Sigmoid colon (tissue), 4 donors: Measurements from ENCODE around the gene NCOR2.

Experiments used
- EP300 ChIP-seq, 4 donors: sonication (generic); formaldehyde crosslinking; IDR thresholded peaks; one replicate each; pipeline ENCODE4 v1.6.1; 2017; ENCODE audit warnings: antibody characterized with exemption in 4 of 4
- POLR2A ChIP-seq, 2 donors: fragments of 450-650 bp; IDR thresholded peaks; one replicate each; pipeline ENCODE4 v1.6.1; 2016; ENCODE audit warnings: antibody characterized with exemption in 2 of 2, mild to moderate bottlenecking in 2 of 2, moderate library complexity in 2 of 2
- POLR2AphosphoS5 ChIP-seq, 4 donors: sonication (generic); formaldehyde crosslinking; IDR thresholded peaks; one replicate each; pipeline ENCODE4 v1.6.1; 2017; ENCODE audit warnings: antibody characterized with exemption in 4 of 4
- TF ChIP-seq, protein P1 (sequence below), 4 experiments: fragments of 450-650 bp in 3 of 4; fragments of 200-600 bp in 1 of 4; IDR thresholded peaks; one replicate each; pipeline ENCODE4 v1.5.1; 2016 to 2019; ENCODE audit warnings: antibody characterized with exemption in 4 of 4, mild to moderate bottlenecking in 3 of 4, moderate library complexity in 2 of 4

DNA sequence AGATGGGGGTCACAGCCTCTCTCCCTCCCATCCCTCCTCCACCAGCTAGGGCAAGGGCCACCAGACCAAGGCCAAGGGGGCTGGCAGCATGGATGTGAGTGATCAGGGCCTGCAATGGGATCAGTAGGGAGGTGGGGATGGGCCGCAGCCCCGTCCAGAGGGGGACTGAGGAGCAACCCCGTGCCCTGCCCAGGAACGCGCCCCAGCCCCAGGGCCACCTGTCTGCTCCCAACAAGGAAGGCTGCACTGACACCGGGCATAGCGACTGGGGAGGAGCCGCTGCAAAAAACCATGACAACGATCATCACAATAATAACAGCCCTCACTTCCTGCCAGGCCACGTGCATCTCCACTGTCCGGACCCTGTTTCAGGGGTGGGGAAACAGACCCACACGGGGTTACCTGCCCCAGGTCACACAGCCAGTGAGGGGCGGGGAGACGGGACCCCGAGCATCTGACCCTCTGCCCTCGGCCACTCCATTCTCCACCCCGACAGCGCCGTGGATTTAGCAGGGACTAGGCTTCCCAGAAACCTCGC, 24.3 kb downstream of the NCOR2 start:
- TF ChIP-seq POLR2A (IDR thresholded peaks at IDR 0.05) (no peak), POLR2AphosphoS5 (IDR thresholded peaks at IDR 0.05) (no peak), EP300 (IDR thresholded peaks at IDR 0.05) (no peak)
- TF ChIP-seq, protein P1, sequence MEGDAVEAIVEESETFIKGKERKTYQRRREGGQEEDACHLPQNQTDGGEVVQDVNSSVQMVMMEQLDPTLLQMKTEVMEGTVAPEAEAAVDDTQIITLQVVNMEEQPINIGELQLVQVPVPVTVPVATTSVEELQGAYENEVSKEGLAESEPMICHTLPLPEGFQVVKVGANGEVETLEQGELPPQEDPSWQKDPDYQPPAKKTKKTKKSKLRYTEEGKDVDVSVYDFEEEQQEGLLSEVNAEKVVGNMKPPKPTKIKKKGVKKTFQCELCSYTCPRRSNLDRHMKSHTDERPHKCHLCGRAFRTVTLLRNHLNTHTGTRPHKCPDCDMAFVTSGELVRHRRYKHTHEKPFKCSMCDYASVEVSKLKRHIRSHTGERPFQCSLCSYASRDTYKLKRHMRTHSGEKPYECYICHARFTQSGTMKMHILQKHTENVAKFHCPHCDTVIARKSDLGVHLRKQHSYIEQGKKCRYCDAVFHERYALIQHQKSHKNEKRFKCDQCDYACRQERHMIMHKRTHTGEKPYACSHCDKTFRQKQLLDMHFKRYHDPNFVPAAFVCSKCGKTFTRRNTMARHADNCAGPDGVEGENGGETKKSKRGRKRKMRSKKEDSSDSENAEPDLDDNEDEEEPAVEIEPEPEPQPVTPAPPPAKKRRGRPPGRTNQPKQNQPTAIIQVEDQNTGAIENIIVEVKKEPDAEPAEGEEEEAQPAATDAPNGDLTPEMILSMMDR (IDR thresholded peaks at IDR 0.05), result no peak
